Globus pallidus (tissue), 1 donor: ENCODE data around the gene CALU.
A peak's percentile ranks its signal among the peaks of the same experiment; 100 is the strongest.

Source experiments
- DNase-seq: peaks from one replicate; pipeline ENCODE4 v3.0.0-alpha.2; 2015; ENCODE audit warnings: low spot score

The CALU gene

GRCh38 chr7:128811631-128812430 is 72.7 kb downstream of the CALU start:
- no peak for DNase-seq

GRCh38 chr7:128812514-128813168 is 73.5 kb downstream of the CALU start:
- DNase-seq: peak; percentile 37

- DNase-seq: peak; percentile 82
Measured at GRCh38 chr7:128814499-128814898, 75.3 kb downstream of the CALU start.

DNA sequence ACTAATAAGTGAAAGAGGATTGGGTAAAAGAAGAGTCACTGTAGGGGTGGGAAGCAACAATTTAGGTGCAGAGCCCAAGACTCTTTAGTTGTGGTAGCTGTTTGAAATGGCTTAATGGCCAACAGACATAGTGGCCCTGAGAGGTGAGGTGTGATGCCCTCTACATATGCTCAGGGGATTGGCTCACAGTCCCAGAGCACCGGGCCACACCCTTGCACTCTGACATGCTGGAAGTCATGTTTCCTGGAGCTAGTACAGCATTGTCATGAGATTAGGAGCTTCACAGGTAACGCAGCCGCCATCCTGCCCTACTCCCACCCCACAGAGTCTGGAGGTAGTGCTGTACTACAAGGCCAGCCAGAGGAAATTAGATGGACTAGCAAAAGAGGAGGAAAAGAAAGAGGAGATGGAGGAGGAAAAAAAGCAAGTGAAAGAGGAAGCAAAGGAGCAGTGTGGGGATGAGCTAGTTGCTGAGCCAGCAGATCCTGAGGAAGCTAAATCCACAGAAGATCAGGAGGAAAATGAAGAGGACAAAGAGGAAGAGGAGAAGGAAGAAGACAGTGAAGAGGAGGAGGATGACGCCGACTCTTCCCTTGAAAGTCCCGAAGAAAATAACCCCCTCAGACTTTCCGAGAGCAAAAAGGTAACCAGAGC is 76.3 kb downstream of the CALU start:
- no peak for DNase-seq

DNA sequence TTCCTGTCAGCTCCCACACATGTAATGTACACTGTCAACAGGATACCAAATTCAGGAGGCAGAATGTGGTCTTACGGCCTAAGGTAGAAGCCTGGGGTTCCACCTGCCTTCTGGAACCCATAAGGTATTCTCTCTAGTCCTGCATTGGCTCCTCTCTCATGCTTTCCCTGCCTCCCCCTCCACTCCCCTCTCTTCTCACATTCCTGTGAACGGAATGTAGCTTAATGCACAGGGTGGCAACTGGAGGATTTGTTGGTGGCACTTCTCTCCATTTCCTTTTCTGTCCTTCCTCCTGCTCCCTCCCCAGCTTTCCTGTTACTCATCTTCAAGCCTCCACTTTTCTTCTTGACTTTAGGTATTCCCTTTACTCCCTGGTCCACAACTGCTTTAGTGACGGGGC is 79.5 kb downstream of the CALU start:
- DNase-seq: no peak
